Gastrocnemius medialis (tissue), 4 donors: ENCODE data around the gene XAGE3.
"Not testable (repeated sequence)": the region's sequence is repeated elsewhere in the genome, so short reads cannot be mapped to it uniquely, and the experiment has no call there.

Source experiments
- POLR2A ChIP-seq, 2 donors: fragments of 450-650 bp; IDR thresholded peaks; one replicate each; pipeline ENCODE4 v1.6.1; 2017; ENCODE audit warnings: antibody characterized with exemption in 2 of 2, mild to moderate bottlenecking in 2 of 2, moderate library complexity in 2 of 2
- TF ChIP-seq, protein P1 (sequence below), 5 experiments: fragments of 450-650 bp in 3 of 5; fragments of 200-600 bp in 2 of 5; sonication (generic) in 2 of 5; IDR thresholded peaks in 4 of 5; conservative IDR thresholded peaks in 1 of 5; 1 replicate in 4 of 5; 2 replicates in 1 of 5; pipeline ENCODE4 v1.5.1; 2016 to 2019; ENCODE audit warnings: antibody characterized with exemption in 5 of 5, mild to moderate bottlenecking in 3 of 5, moderate library complexity in 3 of 5

DNA sequence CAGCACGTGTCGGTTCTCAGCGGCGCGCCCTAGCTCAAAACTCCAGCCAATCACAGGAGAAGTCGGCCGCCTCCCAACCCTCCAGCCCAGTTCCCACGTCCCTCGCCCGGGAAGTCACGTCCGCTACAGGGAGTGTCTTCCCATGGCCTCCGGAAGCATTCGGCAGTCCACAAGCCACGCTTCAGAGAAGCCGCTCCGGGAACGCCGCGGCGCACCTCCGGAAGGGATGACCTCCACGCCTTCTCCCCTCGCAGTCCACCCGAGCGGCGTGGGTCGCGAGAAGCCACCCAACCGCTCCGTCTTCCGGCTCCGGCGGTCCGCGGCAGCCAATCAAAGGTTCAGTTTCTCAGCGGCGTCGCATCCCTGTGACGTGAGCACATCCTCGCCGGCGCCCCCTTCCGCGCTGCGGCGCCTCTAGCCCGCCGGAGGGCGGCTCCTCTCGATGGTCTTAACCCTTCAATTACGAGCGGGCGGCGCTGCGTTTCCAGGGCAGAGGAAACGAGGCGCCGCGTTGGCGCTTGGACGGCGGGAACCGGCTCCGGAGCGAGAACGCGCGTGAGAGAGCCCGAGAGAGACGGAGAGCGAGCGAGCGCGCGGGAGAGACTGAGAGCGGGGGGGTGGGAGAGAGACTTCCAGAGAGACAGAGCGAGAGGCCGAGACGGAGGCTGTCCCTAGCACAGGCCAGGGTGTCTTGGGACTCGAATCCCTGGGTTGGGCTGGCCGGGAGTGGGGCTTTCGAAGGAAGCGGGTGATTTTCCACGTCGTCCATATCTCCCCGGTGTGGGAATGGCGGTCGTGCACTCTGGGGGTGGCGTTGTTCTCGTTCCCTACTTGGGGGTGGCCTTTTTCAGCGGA is 29.2 kb upstream of the XAGE3 start, which contains the start of gene FAM156B:
- TF ChIP-seq, protein P1, sequence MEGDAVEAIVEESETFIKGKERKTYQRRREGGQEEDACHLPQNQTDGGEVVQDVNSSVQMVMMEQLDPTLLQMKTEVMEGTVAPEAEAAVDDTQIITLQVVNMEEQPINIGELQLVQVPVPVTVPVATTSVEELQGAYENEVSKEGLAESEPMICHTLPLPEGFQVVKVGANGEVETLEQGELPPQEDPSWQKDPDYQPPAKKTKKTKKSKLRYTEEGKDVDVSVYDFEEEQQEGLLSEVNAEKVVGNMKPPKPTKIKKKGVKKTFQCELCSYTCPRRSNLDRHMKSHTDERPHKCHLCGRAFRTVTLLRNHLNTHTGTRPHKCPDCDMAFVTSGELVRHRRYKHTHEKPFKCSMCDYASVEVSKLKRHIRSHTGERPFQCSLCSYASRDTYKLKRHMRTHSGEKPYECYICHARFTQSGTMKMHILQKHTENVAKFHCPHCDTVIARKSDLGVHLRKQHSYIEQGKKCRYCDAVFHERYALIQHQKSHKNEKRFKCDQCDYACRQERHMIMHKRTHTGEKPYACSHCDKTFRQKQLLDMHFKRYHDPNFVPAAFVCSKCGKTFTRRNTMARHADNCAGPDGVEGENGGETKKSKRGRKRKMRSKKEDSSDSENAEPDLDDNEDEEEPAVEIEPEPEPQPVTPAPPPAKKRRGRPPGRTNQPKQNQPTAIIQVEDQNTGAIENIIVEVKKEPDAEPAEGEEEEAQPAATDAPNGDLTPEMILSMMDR (IDR thresholded peaks at IDR 0.05 in 4 of 5, conservative IDR thresholded peaks at IDR 0.05 in 1 of 5): not testable (repeated sequence)
- not testable (repeated sequence) for TF ChIP-seq POLR2A (IDR thresholded peaks at IDR 0.05)
